GM19397 (cell line): ENCODE results near the gene ARHGEF10L.

Experiments used
- ATAC-seq: cut with Tn5 transposase; IDR thresholded peaks from one replicate; pipeline ENCODE4 v1.9.1; 2021; ENCODE audit warnings: mild to moderate bottlenecking, moderate library complexity; ENCODE audit not compliant: unreplicated experiment

ARHGEF10L gene

GRCh38 chr1:17649371-17650106 is 110.0 kb downstream of the ARHGEF10L start:
- ATAC-seq = no peak

DNA sequence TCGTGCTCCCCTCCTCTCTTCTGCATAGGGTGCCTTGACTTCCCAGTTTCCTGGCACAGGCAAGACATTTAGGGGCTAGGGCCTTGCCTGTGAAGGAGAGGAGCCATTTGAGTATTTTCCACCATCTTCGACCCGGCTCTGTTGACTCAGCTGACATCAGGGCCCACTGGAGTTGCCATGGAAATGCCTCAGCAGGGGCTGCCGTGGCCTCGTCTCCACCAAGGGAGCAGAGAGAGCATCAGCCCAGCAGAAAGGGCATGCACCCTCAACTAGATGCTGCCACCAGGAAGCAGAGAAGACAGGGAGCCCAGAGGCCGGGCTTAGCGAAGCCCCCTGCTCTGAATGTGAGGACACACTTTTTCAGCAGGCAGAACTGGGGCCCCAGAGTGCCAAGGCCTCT is 113.8 kb downstream of the ARHGEF10L start:
- no peak for ATAC-seq

- no peak for ATAC-seq
These were observed 114.3 kb downstream of the ARHGEF10L start for GRCh38 chr1:17653728-17654351.

DNA sequence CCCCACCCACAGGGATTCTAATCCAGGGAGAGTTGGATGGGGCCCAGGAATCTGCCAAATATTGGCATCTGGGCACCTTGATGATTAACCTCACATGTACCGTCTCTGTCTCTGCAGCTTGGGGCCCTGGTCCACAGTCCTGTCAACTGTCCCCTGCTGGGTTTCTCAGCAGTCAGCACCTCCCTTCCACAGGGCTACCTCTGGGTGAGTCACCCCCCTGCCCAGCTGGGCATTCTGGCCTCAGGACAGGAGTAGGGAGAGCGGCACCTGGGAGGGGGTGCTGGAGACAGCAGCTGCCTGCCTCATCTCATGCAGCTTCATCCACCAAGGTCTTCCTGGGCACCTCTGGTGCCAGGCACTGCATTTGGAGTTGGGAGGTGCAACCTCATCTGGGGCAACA is 115.0 kb downstream of the ARHGEF10L start:
- ATAC-seq = no peak

GRCh38 chr1:17655169-17655568 is 115.7 kb downstream of the ARHGEF10L start:
- no peak for ATAC-seq

DNA sequence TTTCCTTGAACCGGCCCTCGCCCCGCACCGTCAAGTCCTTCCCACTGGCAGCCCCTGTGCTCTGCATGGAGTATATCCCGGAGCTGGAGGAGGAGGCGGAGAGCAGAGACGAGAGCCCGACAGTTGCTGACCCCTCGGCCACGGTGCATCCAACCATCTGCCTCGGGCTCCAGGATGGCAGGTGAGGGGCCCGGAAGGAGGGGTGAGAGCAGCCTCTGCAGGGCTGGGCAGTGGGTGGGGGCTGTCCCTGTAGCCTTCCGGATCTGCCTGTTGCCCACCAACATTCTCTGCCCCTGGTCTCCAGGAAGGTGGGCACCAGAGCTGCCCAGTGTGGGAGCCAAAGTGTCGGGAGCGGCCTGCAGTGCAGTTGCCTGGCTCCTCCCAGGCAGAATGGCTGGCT is 116.4 kb downstream of the ARHGEF10L start:
- ATAC-seq = no peak

GRCh38 chr1:17657436-17657835 is 117.9 kb downstream of the ARHGEF10L start:
- no peak for ATAC-seq

DNA sequence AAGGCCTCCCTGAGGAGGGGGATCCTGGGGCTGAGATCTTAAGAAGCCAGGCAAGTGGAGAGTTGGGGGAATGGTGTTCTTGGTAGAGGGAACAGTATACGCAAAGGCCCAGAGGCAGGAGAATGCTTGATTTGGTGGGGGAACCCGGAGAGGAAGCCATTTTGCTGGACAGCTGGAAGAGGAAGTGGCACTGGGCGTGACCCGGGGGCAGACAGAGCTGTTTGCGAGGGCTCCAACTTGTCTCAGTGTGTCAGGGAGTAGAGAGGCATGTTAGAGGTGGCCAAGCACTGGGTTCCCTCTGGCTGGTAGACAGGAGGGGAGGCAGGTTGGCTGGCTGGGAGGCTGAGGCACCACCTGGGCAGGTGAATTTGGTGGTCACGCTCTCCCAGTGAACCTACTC is 119.3 kb downstream of the ARHGEF10L start:
- no peak for ATAC-seq

- no peak for ATAC-seq
These were observed 122.2 kb downstream of the ARHGEF10L start for GRCh38 chr1:17661546-17662157.

- no peak for ATAC-seq
These were observed 122.8 kb downstream of the ARHGEF10L start for GRCh38 chr1:17662296-17662695.

DNA sequence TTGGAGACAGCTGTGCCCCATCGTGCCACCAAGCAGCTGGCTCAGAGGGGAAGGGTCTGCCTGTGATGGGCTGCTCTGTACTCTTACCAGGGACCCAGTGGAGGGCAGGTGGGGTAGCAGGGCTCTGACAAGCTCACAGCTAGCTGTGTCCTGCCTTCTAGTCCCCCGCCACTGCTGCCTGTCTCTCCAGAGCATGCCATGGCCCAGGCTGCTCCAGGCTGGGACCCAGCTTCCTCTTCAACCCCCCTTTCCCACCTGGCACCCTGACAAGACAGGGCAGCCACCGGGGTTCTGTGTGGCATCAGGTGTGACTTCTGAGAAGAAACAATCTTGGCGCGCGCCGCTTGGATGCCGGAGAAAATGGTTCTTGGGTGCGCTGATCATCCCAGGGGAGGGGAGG is 123.3 kb downstream of the ARHGEF10L start:
- no peak for ATAC-seq

DNA sequence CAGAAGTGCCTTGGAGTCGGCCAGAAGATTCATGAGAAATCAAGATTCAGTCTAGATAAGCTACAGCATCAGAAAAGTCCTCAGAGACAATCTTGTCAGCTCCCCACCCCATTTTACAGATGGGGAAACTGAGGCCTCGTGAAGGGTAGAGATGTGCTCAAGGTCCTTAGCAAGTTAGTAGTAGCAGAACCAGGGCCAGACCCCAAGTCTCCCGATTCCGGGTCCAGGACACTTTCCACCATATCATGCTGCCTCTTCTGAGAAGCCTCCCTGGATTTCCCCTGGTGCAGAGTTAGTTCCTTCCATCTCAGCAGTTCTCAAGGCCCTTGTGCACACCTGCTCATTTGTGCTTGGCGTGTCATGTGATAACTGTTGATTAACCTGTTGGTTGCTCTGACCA is 124.1 kb downstream of the ARHGEF10L start:
- ATAC-seq = no peak

DNA sequence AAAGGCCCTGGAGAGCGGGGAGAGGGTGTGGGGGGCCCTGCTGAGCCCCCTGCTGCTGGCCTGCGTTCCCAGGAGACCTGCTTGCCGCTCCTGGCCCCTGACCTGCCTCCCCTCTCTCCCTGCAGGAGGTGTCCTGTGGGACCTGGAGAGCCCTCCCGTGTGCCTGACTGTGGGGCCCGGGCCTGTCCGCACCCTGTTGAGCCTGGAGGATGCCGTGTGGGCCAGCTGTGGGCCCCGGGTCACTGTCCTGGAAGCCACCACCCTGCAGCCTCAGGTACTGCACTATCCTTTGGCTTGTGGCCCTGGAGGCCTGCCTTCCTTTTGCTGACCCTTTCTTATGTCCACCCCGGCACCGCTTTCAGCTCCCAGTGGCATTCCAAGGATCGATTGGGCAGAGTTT is 124.8 kb downstream of the ARHGEF10L start:
- ATAC-seq = no peak

DNA sequence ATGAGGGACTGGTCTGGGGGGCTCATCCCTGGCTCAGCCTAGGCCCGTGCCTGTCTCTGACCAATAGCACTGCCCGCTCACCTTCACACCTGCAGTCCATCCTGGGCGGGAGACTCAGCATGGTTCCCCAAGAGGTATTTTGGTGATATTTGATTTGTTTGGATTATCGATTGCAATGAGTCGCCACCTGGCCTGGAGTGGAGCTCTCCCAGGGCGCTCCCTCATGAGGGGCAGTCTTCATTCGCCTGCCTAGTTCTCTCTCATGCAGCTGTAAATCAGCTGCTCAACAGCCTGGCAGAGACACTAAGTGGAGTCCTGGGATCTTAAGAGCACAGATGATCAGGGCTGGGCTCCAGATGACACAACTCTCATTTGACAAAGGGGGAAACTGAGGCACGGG is 125.6 kb downstream of the ARHGEF10L start:
- no peak for ATAC-seq

DNA sequence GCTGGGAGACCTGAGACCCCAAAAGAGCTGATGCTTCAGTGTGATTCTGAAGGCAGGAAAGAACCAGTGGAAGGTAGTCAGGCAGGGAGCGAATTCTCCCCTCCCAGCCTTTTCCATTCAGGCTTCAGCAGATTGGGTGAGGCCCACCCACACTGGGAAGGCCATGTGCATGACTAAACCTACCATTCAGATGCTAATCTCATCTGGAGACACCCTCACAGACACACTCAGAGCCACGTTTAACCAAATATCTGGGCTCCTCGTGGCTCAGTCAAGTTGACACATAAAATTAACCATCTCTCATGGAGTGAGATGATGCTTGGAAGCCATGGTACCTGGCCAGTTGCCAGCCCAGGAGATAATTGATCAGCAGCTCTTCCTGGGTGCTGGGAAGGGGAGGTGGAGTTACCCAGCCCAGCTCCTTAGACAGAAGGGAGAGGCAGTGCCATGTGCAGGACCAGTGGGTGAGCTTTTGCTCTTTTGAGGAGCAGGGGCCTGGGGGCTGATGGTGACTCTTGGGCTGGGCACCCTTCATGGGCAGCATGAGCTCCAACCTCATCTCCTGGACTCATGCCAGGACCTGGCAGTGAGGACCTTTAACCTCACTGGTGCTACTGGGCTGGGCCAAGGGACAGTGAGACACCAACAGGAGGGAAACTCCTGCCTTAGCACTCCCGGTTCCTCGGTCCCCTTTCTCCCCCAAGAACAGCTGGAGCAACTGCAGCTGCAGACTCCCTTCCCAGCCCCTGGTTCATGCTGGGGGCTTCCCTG is 126.6 kb downstream of the ARHGEF10L start:
- no peak for ATAC-seq

GRCh38 chr1:17667641-17668040 is 128.1 kb downstream of the ARHGEF10L start:
- ATAC-seq = no peak

GRCh38 chr1:17668195-17668594 is 128.7 kb downstream of the ARHGEF10L start:
- ATAC-seq = no peak

- no peak for ATAC-seq
These were observed 129.2 kb downstream of the ARHGEF10L start for GRCh38 chr1:17668624-17669175.

GRCh38 chr1:17669305-17669704 is 129.8 kb downstream of the ARHGEF10L start:
- no peak for ATAC-seq

- no peak for ATAC-seq
These were observed 130.5 kb downstream of the ARHGEF10L start for GRCh38 chr1:17669866-17670451.
